Nephron progenitor cell (in vitro differentiated cells): ENCODE data around the gene MGAT4C.
"Not testable (repeated sequence)": the region's sequence is repeated elsewhere in the genome, so short reads cannot be mapped to it uniquely, and the experiment has no call there.

ENCODE experiments used
- DNase-seq: peaks from one replicate; pipeline ENCODE4 v3.0.0; 2021
- H3K27ac Mint-ChIP-seq: 2 replicates; pipeline ENCODE4 v1.8.0; 2021; ENCODE audit warnings: mild to moderate bottlenecking, moderate library complexity, mixed read lengths
- H3K27me3 Mint-ChIP-seq: 2 replicates; pipeline ENCODE4 v1.8.0; 2021; ENCODE audit warnings: mild to moderate bottlenecking, low read depth, mixed read lengths; ENCODE audit not compliant: poor library complexity
- H3K36me3 Mint-ChIP-seq: 2 replicates; pipeline ENCODE4 v1.8.0; 2021; ENCODE audit warnings: low read depth, mixed read lengths
- H3K4me1 Mint-ChIP-seq: 2 replicates; pipeline ENCODE4 v1.8.0; 2021; ENCODE audit warnings: mixed read lengths
- H3K4me3 Mint-ChIP-seq: 2 replicates; pipeline ENCODE4 v1.8.0; 2021; ENCODE audit warnings: mild to moderate bottlenecking, moderate library complexity, mixed read lengths
- H3K9me3 Mint-ChIP-seq: 2 replicates; pipeline ENCODE4 v1.8.0; 2021; ENCODE audit warnings: mild to moderate bottlenecking, moderate library complexity, mixed read lengths
- TF ChIP-seq, protein P1 (sequence below): fragments of 200-600 bp; sonication (generic); IDR thresholded peaks from 2 replicates; pipeline ENCODE4 v1.5.0; 2021; ENCODE audit warnings: antibody characterized with exemption

MGAT4C gene

GRCh38 chr12:86256163-86256562, at the start of gene MGAT4C:
TSS of gene MGAT4C (minus strand) at chr12:86256391.
- no peaks in the 10 kb centered on the region for H3K27me3 Mint-ChIP-seq
- TF ChIP-seq, protein P1, sequence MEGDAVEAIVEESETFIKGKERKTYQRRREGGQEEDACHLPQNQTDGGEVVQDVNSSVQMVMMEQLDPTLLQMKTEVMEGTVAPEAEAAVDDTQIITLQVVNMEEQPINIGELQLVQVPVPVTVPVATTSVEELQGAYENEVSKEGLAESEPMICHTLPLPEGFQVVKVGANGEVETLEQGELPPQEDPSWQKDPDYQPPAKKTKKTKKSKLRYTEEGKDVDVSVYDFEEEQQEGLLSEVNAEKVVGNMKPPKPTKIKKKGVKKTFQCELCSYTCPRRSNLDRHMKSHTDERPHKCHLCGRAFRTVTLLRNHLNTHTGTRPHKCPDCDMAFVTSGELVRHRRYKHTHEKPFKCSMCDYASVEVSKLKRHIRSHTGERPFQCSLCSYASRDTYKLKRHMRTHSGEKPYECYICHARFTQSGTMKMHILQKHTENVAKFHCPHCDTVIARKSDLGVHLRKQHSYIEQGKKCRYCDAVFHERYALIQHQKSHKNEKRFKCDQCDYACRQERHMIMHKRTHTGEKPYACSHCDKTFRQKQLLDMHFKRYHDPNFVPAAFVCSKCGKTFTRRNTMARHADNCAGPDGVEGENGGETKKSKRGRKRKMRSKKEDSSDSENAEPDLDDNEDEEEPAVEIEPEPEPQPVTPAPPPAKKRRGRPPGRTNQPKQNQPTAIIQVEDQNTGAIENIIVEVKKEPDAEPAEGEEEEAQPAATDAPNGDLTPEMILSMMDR = no peak
- H3K4me1 Mint-ChIP-seq = peaks cover 5% of the 10 kb centered on the region
- H3K36me3 Mint-ChIP-seq = no peaks in the 10 kb centered on the region
- no peak within 1 kb of the TSS for H3K4me3 Mint-ChIP-seq
- no peaks in the 10 kb centered on the region for H3K9me3 Mint-ChIP-seq
- peak within 1 kb of the TSS; percentile 39 for H3K27ac Mint-ChIP-seq
- no peak for DNase-seq

GRCh38 chr12:86296396-86296795, 40.2 kb upstream of the MGAT4C start:
- DNase-seq, H3K4me1 Mint-ChIP-seq, H3K27ac Mint-ChIP-seq, H3K27me3 Mint-ChIP-seq, H3K4me3 Mint-ChIP-seq, H3K9me3 Mint-ChIP-seq, H3K36me3 Mint-ChIP-seq: not testable (repeated sequence)

GRCh38 chr12:86293682-86294240, 37.6 kb upstream of the MGAT4C start:
- Mint-ChIP-seq H3K4me1 (no peaks in the 10 kb centered on the region), H3K9me3 (peaks cover 6% of the 10 kb centered on the region), H3K36me3 (no peaks in the 10 kb centered on the region), H3K4me3 (no peak overlapping the region), H3K27me3 (peaks cover 3% of the 10 kb centered on the region), H3K27ac (peak overlapping the region; percentile 27)
- no peak for DNase-seq
- TF ChIP-seq, protein P1 = no peak

DNA sequence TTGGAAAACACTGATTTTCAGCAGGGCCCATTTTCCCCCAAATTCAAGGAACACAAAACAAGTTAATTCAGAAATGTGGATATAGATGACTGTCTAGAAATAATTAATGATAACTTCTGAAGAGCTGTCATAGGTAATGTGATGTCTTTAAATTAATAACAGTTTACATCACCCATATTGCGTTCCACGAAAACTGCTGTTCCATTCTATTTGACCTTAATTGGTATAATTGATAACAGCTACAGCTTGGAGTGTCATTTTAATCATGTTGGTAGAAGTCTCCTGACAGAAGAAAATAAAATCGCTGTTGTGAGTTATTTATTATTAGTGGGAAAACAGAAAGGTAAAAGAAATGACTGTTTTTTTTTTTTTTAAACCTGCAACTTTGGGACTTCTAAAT, 36.3 kb upstream of the MGAT4C start:
- no peak for DNase-seq
- Mint-ChIP-seq H3K4me1 (no peaks in the 10 kb centered on the region), H3K27me3 (peaks cover 3% of the 10 kb centered on the region), H3K9me3 (peaks cover 6% of the 10 kb centered on the region), H3K36me3 (no peaks in the 10 kb centered on the region), H3K27ac (no peak overlapping the region), H3K4me3 (no peak overlapping the region)
- TF ChIP-seq, protein P1 = no peak

GRCh38 chr12:86290615-86291014, 34.4 kb upstream of the MGAT4C start:
- no peak overlapping the region for H3K27ac Mint-ChIP-seq
- no peaks in the 10 kb centered on the region for H3K4me1 Mint-ChIP-seq
- H3K9me3 Mint-ChIP-seq = peaks cover 6% of the 10 kb centered on the region
- H3K4me3 Mint-ChIP-seq = no peak overlapping the region
- TF ChIP-seq, protein P1 = no peak
- no peak for DNase-seq
- no peaks in the 10 kb centered on the region for H3K36me3 Mint-ChIP-seq
- peaks cover 3% of the 10 kb centered on the region for H3K27me3 Mint-ChIP-seq

DNA sequence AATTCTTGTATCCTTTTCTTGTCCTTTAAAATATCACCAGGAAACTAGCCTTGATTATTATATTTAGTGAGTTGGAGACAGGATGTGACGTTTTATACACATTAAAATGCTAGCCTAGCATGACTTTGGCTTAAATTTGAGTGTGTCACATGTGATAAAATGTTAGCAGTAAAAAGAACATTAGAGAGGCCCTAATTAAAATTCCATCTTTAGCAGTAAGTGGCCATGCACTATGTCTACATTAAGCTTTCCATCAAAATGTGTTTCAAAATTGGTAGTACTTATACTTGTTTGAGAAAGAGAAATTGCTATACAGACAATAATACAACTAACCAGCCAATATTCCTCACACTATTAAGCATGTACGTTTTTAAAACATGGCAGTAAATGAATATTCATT, 29.9 kb upstream of the MGAT4C start:
- no peaks in the 10 kb centered on the region for H3K4me1 Mint-ChIP-seq
- H3K36me3 Mint-ChIP-seq = no peaks in the 10 kb centered on the region
- no peak for DNase-seq
- no peaks in the 10 kb centered on the region for H3K27me3 Mint-ChIP-seq
- TF ChIP-seq, protein P1 = no peak
- no peak overlapping the region for H3K4me3 Mint-ChIP-seq
- H3K27ac Mint-ChIP-seq = no peak overlapping the region
- H3K9me3 Mint-ChIP-seq = no peaks in the 10 kb centered on the region
